ENCODE results near the gene HIBCH. TPM values are rescaled to one million over a fixed set of nuclear protein-coding genes. Genes with fewer than 3 reads are reported as not detected.
A peak's percentile ranks its signal among the peaks of the same experiment; 100 is the strongest.

The HIBCH gene
- total RNA-seq, 1 experiment from 2014 or later: 24.7 TPM

DNA sequence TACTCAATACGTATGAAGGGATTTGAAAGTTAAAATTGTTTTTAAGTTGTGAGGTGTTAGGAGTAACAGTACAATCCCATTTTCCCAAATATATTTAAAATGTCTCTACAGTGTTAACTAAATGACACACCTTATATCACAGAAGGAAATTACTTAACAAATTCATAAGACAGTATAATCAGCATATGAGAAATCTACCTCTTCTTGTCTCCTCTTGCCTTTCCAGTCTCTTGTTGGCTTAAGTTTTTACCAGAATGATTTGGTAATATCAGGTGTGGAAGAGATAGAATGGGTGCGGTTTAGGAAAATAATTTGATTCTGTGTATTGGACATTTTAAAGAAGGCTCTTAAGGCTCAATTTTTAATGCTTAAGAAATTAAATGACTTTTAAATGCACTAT is 14.3 kb upstream of the HIBCH start:
- Histone ChIP-seq H4K20me1 (ENCODE audit: insufficient read depth) (no peaks in the 10 kb centered on the region), H3K4me3 (replicated peaks in 1 of 2; ENCODE audit: low read depth in 1 of 2, low read length in 2 of 2) (peak overlapping the region in 1 of 2 experiments; percentile 36; a peak in 1 of 4 replicates), H3K9me2 (ENCODE audit: insufficient read depth) (no peaks in the 10 kb centered on the region), H3K79me2 (ENCODE audit: insufficient read depth, low read length) (no peaks in the 10 kb centered on the region), H3K9me3 (ENCODE audit: control insufficient read depth in 1 of 2, insufficient read depth in 1 of 2, low read depth in 1 of 2, low read length in 2 of 2) (0 out of 4 replicates have a peak, but pooled peaks cover 0 to 3% of the 10 kb centered on the region in 2 experiments), H3K4me2 (ENCODE audit: low read length) (peak overlapping the region; percentile 72), H3K27ac (ENCODE audit: low read depth, low read length) (no peak overlapping the region), H3K27me3 (ENCODE audit: insufficient read depth, low read length) (no peaks in the 10 kb centered on the region), H2AFZ (ENCODE audit: low read depth, low read length, poor library complexity, severe bottlenecking) (peak overlapping the region; percentile 96), H3K9ac (ENCODE audit: low read length) (peak overlapping the region; percentile 12; the same call in 1 of the 2 replicates), H3K4me1 (ENCODE audit: control insufficient read depth in 1 of 2, insufficient read depth in 2 of 2, low read length in 2 of 2) (peaks cover 14 to 16% of the 10 kb centered on the region in 2 experiments), H3K36me3 (ENCODE audit: control insufficient read depth in 1 of 2, insufficient read depth in 2 of 2, low read length in 2 of 2) (no peaks in the 10 kb centered on the region)
- intact Hi-C loops (cut with micrococcal nuclease): no loop called here
- no TSS peak for BruUV-seq (replicated peaks)
- RAD21 ChIA-PET (ENCODE audit: low non-redundant PET in 1 of 2, low total read pairs in 2 of 2, uncharacterized antibody in 2 of 2, unreplicated experiment in 2 of 2): no interaction called here
- CTCF ChIA-PET: no interaction called here
- DNase-seq (ENCODE audit: low read depth, low spot score): no peak
- no peak for ATAC-seq
- TF ChIP-seq, protein P1, sequence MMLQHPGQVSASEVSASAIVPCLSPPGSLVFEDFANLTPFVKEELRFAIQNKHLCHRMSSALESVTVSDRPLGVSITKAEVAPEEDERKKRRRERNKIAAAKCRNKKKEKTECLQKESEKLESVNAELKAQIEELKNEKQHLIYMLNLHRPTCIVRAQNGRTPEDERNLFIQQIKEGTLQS (IDR thresholded peaks at IDR 0.05): no peak
- TF ChIP-seq YY1 (IDR thresholded peaks at IDR 0.05; ENCODE audit: extremely low read depth, insufficient replicate concordance, low read depth, low read length) (no peak), TCF7L2 (IDR thresholded peaks at IDR 0.05; ENCODE audit: borderline replicate concordance, extremely low read depth, insufficient read depth, insufficient read length) (no peak), SIN3A (IDR thresholded peaks at IDR 0.05; ENCODE audit: low read depth) (no peak), FOSL1 (IDR thresholded peaks at IDR 0.05; ENCODE audit: low read depth) (no peak), CBX3 (IDR thresholded peaks at IDR 0.05; ENCODE audit: low read depth) (no peak), MAX (IDR thresholded peaks at IDR 0.05) (no peak; the same call in 1 of the 2 replicates), SRF (IDR thresholded peaks at IDR 0.05; ENCODE audit: low read depth) (no peak)
- TF ChIP-seq, protein P2, sequence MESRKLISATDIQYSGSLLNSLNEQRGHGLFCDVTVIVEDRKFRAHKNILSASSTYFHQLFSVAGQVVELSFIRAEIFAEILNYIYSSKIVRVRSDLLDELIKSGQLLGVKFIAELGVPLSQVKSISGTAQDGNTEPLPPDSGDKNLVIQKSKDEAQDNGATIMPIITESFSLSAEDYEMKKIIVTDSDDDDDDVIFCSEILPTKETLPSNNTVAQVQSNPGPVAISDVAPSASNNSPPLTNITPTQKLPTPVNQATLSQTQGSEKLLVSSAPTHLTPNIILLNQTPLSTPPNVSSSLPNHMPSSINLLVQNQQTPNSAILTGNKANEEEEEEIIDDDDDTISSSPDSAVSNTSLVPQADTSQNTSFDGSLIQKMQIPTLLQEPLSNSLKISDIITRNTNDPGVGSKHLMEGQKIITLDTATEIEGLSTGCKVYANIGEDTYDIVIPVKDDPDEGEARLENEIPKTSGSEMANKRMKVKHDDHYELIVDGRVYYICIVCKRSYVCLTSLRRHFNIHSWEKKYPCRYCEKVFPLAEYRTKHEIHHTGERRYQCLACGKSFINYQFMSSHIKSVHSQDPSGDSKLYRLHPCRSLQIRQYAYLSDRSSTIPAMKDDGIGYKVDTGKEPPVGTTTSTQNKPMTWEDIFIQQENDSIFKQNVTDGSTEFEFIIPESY (IDR thresholded peaks at IDR 0.05; ENCODE audit: extremely low read depth, insufficient replicate concordance, low read length): no peak
- TF ChIP-seq, protein P3, sequence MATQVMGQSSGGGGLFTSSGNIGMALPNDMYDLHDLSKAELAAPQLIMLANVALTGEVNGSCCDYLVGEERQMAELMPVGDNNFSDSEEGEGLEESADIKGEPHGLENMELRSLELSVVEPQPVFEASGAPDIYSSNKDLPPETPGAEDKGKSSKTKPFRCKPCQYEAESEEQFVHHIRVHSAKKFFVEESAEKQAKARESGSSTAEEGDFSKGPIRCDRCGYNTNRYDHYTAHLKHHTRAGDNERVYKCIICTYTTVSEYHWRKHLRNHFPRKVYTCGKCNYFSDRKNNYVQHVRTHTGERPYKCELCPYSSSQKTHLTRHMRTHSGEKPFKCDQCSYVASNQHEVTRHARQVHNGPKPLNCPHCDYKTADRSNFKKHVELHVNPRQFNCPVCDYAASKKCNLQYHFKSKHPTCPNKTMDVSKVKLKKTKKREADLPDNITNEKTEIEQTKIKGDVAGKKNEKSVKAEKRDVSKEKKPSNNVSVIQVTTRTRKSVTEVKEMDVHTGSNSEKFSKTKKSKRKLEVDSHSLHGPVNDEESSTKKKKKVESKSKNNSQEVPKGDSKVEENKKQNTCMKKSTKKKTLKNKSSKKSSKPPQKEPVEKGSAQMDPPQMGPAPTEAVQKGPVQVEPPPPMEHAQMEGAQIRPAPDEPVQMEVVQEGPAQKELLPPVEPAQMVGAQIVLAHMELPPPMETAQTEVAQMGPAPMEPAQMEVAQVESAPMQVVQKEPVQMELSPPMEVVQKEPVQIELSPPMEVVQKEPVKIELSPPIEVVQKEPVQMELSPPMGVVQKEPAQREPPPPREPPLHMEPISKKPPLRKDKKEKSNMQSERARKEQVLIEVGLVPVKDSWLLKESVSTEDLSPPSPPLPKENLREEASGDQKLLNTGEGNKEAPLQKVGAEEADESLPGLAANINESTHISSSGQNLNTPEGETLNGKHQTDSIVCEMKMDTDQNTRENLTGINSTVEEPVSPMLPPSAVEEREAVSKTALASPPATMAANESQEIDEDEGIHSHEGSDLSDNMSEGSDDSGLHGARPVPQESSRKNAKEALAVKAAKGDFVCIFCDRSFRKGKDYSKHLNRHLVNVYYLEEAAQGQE (IDR thresholded peaks at IDR 0.05; ENCODE audit: low read depth): no peak
- POLR2A ChIA-PET: no interaction called here

All from HCT116 (cell line).